GM23338 (cell line): ENCODE data around the gene LCE1A.

Experiments used
- CREB1 ChIP-seq: fragments of 250-450 bp; sonication (Bioruptor Pico); IDR thresholded peaks from 2 replicates; pipeline ENCODE4 v1.5.0; 2020; ENCODE audit warnings: low read depth, mild to moderate bottlenecking, moderate library complexity
- CTCF ChIP-seq, 2 experiments: fragments of 200-600 bp in 1 of 2; sonication (generic) in 1 of 2; conservative IDR thresholded peaks; 2 replicates each; pipeline versions ENCODE4 v1.5.1 to v1.6.1; 2016 to 2017; ENCODE audit warnings: antibody characterized with exemption in 2 of 2, low read depth in 2 of 2, mild to moderate bottlenecking in 2 of 2, moderate library complexity in 1 of 2
- ETS1 ChIP-seq: IDR thresholded peaks from 2 replicates; pipeline ENCODE4 v1.6.1; 2016; ENCODE audit warnings: antibody characterized with exemption
- EZH2 ChIP-seq: fragments of 200-600 bp; sonication (generic); IDR thresholded peaks from one replicate; pipeline ENCODE4 v1.8.0; 2017; ENCODE audit warnings: antibody characterized with exemption, mild to moderate bottlenecking, low read depth; ENCODE audit not compliant: unreplicated experiment
- POLR2AphosphoS5 ChIP-seq: IDR thresholded peaks from 2 replicates; pipeline ENCODE4 v1.6.1; 2016; ENCODE audit warnings: antibody characterized with exemption, low read depth
- REST ChIP-seq: IDR thresholded peaks from one replicate; pipeline ENCODE4 v1.6.1; 2018; ENCODE audit warnings: antibody characterized with exemption; ENCODE audit not compliant: unreplicated experiment

GRCh38 chr1:152866321-152866720 lies 39.0 kb downstream of the LCE1A start:
- TF ChIP-seq EZH2 (no peak), CREB1 (CRISPR knock-in tag) (no peak), ETS1 (no peak), CTCF (conservative IDR thresholded peaks at IDR 0.05; ENCODE audit: low read depth in 2 of 2) (no peak), POLR2AphosphoS5 (no peak), REST (no peak)
